Measurements from ENCODE around the gene SLC4A1AP. TPM values are rescaled to one million over a fixed set of nuclear protein-coding genes. Genes with fewer than 3 reads are reported as not detected.
A peak's percentile ranks its signal among the peaks of the same experiment; 100 is the strongest.

SLC4A1AP gene
- total and polyA plus RNA-seq, 9 of the 15 experiments (the other 6 are each of a cell fraction or from before 2014, with no cell fraction given) = 8.1 to 40.5 (median 35.3) TPM

DNA sequence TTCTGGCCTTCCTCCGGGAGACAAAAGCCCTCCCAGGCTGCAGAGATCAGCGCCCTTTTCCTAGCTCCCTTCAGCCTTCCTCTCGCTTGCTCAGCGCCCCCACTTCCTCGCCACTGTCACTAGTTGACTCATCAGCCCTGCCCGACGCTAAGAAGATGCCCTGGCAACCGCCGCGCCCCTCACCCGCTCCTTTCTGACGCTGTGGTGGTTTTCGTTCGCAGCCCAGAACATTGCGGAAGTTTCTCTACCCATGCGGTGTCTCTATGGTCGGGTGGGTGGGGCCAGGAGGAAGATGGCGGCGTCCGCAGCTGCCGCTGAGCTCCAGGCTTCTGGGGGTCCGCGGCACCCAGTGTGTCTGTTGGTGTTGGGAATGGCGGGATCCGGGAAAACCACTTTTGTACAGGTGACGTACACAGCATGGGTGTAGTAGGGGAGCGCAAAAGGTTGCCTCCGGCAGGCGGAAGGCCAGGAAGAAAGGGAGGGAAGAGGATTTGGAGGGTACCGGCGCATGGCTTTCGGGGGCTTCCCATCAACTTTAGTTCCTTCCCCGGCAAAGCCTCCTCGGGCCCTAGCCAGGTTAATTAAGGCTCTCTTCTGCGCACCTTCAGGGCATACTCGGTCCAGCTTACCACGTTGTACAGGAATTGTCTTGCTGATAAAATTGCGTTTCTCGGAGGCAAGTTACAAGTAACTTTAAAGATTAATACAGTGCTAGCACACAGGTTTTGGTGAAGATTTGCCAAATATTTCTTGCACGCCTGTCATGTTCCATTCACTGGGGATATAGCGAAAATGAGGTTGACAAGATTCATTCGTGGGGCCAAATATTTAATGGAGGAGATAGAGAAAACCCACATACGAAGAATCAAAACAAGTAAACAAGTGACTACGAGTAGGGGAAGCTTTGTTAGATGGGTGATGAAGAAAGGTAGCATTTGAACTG is 34.7 kb upstream of the SLC4A1AP start, which contains the start of the genes CCDC121 and GPN1 (continued):
- TF ChIP-seq U2AF2 (optimal IDR thresholded peaks at IDR 0.05; ENCODE audit: low read depth, low read length) (no peak), ZNF134 (CRISPR knock-in tag; conservative IDR thresholded peaks at IDR 0.05) (no peak), DACH1 (IDR thresholded peaks at IDR 0.05; ENCODE audit: partially characterized antibody) (no peak), NR3C1 (CRISPR knock-in tag; IDR thresholded peaks at IDR 0.05) (no peak), TRIM28 (IDR thresholded peaks at IDR 0.05) (0 out of 2 replicates have a peak, but pooled peaks have one; percentile 24), ZNF507 (tag; conservative IDR thresholded peaks at IDR 0.05) (no peak), GATA2 (CRISPR knock-in tag; IDR thresholded peaks at IDR 0.05) (no peak), TAF7 (tag; IDR thresholded peaks at IDR 0.05) (peak; percentile 95), NR2F6 (CRISPR knock-in tag; IDR thresholded peaks at IDR 0.05) (no peak), TAF15 (IDR thresholded peaks at IDR 0.05; ENCODE audit: low read depth, low read length) (no peak), KLF16 (IDR thresholded peaks at IDR 0.05) (no peak), TGIF2 (CRISPR knock-in tag; IDR thresholded peaks at IDR 0.05) (no peak), ZNF212 (CRISPR knock-in tag; IDR thresholded peaks at IDR 0.05) (no peak), ZFP36 (IDR thresholded peaks at IDR 0.05; ENCODE audit: low read depth, low read length, partially characterized antibody) (no peak), NFXL1 (CRISPR knock-in tag; IDR thresholded peaks at IDR 0.05) (no peak)
- TF ChIP-seq, protein P1, sequence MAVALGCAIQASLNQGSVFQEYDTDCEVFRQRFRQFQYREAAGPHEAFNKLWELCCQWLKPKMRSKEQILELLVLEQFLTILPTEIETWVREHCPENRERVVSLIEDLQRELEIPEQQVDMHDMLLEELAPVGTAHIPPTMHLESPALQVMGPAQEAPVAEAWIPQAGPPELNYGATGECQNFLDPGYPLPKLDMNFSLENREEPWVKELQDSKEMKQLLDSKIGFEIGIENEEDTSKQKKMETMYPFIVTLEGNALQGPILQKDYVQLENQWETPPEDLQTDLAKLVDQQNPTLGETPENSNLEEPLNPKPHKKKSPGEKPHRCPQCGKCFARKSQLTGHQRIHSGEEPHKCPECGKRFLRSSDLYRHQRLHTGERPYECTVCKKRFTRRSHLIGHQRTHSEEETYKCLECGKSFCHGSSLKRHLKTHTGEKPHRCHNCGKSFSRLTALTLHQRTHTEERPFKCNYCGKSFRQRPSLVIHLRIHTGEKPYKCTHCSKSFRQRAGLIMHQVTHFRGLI (CRISPR knock-in tag; IDR thresholded peaks at IDR 0.05) = no peak
- TF ChIP-seq, protein P2, sequence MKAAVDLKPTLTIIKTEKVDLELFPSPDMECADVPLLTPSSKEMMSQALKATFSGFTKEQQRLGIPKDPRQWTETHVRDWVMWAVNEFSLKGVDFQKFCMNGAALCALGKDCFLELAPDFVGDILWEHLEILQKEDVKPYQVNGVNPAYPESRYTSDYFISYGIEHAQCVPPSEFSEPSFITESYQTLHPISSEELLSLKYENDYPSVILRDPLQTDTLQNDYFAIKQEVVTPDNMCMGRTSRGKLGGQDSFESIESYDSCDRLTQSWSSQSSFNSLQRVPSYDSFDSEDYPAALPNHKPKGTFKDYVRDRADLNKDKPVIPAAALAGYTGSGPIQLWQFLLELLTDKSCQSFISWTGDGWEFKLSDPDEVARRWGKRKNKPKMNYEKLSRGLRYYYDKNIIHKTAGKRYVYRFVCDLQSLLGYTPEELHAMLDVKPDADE (conservative IDR thresholded peaks at IDR 0.05; ENCODE audit: control insufficient read depth, low read depth, low read length) = peak; percentile 77; the same call in 1 of the 2 replicates
- TF ChIP-seq, protein P3, sequence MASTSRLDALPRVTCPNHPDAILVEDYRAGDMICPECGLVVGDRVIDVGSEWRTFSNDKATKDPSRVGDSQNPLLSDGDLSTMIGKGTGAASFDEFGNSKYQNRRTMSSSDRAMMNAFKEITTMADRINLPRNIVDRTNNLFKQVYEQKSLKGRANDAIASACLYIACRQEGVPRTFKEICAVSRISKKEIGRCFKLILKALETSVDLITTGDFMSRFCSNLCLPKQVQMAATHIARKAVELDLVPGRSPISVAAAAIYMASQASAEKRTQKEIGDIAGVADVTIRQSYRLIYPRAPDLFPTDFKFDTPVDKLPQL (IDR thresholded peaks at IDR 0.05; ENCODE audit: extremely low read depth, insufficient read length) = no peak
- TF ChIP-seq, protein P4, sequence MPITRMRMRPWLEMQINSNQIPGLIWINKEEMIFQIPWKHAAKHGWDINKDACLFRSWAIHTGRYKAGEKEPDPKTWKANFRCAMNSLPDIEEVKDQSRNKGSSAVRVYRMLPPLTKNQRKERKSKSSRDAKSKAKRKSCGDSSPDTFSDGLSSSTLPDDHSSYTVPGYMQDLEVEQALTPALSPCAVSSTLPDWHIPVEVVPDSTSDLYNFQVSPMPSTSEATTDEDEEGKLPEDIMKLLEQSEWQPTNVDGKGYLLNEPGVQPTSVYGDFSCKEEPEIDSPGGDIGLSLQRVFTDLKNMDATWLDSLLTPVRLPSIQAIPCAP (CRISPR knock-in tag; IDR thresholded peaks at IDR 0.05; ENCODE audit: borderline replicate concordance) = no peak
- TF ChIP-seq, protein P5, sequence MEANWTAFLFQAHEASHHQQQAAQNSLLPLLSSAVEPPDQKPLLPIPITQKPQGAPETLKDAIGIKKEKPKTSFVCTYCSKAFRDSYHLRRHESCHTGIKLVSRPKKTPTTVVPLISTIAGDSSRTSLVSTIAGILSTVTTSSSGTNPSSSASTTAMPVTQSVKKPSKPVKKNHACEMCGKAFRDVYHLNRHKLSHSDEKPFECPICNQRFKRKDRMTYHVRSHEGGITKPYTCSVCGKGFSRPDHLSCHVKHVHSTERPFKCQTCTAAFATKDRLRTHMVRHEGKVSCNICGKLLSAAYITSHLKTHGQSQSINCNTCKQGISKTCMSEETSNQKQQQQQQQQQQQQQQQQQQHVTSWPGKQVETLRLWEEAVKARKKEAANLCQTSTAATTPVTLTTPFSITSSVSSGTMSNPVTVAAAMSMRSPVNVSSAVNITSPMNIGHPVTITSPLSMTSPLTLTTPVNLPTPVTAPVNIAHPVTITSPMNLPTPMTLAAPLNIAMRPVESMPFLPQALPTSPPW (CRISPR knock-in tag; IDR thresholded peaks at IDR 0.05) = peak; percentile 49; the same call in 1 of the 2 replicates
